Activated gamma-delta T cell (primary cell): Measurements from ENCODE around the gene RAB25.
"Not testable (repeated sequence)": the region's sequence is repeated elsewhere in the genome, so short reads cannot be mapped to it uniquely, and the experiment has no call there.

ENCODE experiments used
- DNase-seq: peaks from one replicate; lab custom pipeline; 2025; lab: John Stamatoyannopoulos, UW

Gene RAB25

GRCh38 chr1:156102633-156103511, 41.9 kb downstream of the RAB25 start:
- no peak for DNase-seq

GRCh38 chr1:156103521-156103947, 42.6 kb downstream of the RAB25 start:
- DNase-seq = no peak

- no peak for DNase-seq
These were observed 43.3 kb downstream of the RAB25 start for GRCh38 chr1:156104065-156104810.

GRCh38 chr1:156104861-156105832, 44.2 kb downstream of the RAB25 start:
- no peak for DNase-seq

- DNase-seq = no peak
These were observed 45.9 kb downstream of the RAB25 start for GRCh38 chr1:156106624-156107488.

GRCh38 chr1:156108057-156108456, 47.1 kb downstream of the RAB25 start:
- no peak for DNase-seq

- no peak for DNase-seq
These were observed 47.8 kb downstream of the RAB25 start for GRCh38 chr1:156108664-156109241.

GRCh38 chr1:156110252-156110651, 49.3 kb downstream of the RAB25 start:
- DNase-seq = no peak

GRCh38 chr1:156111355-156111962, 50.5 kb downstream of the RAB25 start:
- no peak for DNase-seq

GRCh38 chr1:156112276-156113137, 51.5 kb downstream of the RAB25 start:
- no peak for DNase-seq

GRCh38 chr1:156113282-156113950, 52.5 kb downstream of the RAB25 start:
- DNase-seq = no peak

GRCh38 chr1:156114101-156114918, 53.4 kb downstream of the RAB25 start, which contains the start of gene LMNA:
Gene LMNA, plus strand, starts transcription at chr1:156114711. Its CDS starts 208 bp downstream, at chr1:156114919.
- peak; percentile 60 for DNase-seq

- no peak for DNase-seq
These were observed 54.1 kb downstream of the RAB25 start for GRCh38 chr1:156114919-156115513.

GRCh38 chr1:156115514-156116374, 54.8 kb downstream of the RAB25 start:
- no peak for DNase-seq

GRCh38 chr1:156116731-156117130, 55.8 kb downstream of the RAB25 start:
- DNase-seq = not testable (repeated sequence)
